ENCODE measurements around the gene AK3.
"Not testable (repeated sequence)": the region's sequence is repeated elsewhere in the genome, so short reads cannot be mapped to it uniquely, and the experiment has no call there.

The AK3 gene

DNA sequence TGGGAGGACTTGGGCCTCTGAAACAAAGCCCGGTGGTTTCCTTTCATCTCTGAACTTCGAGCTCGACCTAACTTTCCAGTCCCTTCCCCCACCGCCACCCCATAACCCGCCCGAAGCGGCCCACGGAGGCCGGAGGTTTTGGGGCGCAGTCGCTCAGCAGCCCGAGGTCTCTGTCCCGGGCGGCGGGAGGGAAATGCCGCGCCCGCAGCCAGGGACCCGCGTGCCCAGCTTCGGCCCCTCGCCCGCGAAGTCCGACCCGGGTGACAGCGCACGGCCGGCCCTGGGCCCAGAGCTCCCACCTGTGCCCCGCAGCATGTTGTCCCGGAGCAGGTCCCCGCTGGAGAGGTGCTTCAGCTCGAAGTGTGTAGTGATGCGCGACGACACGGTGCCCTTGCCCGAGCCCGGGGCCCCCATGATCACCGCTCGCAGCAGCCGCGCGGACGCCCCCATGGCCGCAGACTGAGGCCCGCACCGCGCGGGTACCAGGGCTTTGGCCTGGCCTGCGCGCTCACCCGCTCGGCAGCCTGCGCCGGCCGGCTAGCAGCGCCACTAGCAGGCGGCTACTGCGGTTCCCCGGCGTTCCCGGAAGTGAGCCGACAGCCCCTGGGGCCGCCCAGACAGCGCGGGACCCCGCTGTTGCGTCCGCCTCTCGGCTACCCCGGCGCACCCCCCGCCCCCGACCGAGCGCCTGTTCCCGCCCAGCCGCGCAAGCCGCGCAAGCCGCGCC, at the start of gene AK3:
TSS of gene AK3 (minus strand) at position 565 of the 727 bp plus-strand sequence. CDS start at position 450, 115 bp downstream.
- peak; percentile 25 for DNase-seq

DNA sequence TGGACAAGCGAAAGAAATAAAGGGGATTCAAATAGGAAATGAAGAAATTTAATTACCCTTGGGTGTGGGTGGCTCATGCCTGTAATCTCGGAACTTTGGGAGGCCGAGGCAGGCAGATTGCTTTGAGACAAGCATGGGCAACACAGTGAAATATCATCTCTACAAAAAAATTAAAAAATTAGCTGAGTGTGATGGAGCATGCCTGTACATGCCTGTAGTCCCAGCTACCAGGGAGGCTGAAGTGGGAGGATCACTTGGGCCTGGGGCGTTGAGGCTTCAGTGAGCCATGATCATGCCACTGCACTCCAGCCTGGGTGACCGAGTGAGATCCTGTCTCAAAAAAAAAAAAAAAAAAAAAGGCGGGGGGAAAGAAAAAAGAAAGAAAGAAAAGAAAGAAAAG, 47.7 kb upstream of the AK3 start:
- no peak for DNase-seq

DNA sequence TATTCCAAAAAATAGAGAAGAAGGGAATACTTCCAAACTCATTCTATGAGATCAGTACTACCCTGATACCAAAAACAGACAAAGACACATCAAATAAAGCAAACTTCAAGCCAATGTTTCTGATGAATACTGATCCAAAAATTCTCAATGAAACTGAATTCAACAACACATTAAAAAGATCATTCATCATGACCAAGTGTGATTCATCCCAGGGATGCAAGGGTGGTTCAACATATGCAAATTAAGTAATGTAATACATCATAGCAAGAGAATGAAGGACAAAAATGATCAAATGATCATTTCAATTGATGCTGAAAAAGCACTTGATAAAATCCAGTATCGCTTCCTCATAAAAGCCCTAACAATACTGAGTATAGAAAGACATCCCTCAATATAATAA, 46.9 kb upstream of the AK3 start:
- DNase-seq: no peak

DNA sequence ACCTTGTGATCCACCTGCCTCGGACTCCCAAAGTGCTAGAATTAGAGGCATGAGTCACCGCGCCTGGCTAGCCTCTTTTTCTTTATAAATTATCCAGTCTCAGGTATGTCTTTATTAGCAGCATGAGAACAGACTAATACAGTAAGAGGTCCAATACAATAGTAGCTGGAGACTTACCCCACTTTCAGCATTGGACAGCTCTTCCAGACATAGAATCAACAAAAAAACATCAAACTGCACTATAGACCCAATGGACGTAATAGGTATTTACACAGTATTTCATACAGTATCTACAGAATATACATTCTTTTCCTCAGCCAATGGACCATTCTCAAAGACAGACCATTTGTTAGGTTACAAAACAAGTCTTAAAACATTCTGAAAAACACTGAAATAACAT, 45.6 kb upstream of the AK3 start:
- no peak for DNase-seq

DNA sequence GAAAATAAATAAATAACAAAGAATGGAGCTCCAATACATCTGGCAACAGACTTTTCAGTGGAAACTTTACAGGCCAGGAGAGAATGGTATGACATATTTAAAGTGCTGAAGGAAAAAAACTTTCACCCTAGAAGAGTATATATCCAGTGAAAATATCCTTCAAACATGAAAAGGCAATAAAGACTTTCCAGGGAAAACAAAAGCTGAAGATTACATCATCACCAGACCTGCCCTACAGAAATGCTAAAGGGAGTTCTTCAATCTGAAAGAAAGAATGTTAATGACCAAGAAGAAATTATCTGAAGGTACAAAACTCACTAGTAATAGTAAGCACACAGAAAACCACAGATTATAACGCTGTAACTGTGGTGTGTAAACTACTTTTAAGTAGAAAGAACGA, 43.4 kb upstream of the AK3 start:
- DNase-seq: no peak

DNA sequence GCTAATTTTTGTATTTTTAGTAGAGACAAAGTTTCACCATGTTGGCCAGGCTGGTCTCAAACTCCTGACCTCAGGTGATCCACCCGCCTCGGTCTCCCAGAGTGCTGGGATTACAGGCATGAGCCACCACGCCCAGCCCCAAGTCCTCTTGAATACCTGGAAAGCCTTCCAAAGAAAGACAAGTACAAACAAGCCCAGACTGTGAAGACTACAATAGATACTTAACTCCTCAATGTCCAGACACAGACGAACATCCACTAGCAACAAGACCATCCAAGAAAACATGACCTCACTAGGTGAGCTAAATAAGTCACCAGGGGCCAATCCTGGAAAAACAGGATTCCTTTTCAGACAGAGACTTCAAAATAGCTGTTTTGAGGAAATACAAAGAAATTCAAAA, 42.2 kb upstream of the AK3 start:
- DNase-seq: not testable (repeated sequence)

DNA sequence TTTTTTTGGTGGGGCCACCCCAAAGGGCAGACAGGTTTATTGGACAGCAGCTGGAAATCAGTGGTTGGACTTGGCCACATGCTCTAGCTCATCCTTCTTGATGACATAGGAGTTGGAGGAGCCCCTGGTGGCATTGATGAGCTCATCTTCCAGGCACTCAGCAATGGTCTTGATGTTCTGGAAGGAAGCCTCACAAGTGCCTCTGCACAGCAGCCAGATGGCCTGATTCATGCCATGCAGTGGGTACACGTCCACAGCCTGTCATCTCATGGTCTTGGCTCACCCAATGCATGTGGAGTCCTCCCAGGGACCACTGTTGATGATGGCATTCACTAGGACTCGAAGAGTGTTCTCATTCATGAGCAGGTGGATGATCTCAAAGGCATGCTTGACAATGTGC, 40.4 kb upstream of the AK3 start:
- no peak for DNase-seq

DNA sequence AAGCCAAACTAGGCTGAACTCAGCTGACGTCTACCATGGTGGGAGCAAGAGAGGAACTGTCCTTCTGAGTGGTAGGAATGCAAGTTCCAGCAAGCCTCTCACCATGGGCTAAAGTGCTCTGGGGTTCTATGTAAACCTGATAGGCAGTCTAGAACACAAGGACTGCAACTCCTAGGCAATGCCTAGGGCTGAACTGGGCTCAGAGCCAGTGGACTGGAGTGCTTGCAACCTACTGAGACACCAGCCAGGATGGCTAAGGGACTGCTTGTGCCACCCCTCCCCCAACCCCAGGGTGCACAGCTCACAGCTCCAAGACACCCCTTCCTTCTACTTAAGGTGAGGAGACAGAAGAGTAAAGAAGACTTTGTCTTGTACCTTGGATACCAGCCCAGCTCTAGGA, 39.6 kb upstream of the AK3 start:
- DNase-seq: no peak

DNA sequence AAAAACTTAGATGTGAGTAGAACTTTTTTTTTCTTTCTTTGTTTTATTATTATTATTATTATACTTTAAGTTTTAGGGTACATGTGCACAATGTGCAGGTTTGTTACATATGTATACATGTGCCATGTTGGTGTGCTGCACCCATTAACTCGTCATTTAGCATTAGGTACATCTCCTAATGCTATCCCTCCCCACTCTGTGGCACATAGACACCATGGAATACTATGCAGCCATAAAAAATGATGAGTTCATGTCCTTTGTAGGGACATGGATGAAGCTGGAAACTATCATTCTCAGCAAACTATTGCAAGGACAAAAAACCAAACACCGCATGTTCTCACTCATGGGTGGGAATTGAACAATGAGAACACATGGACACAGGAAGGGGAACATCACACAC, 34.0 kb upstream of the AK3 start:
- DNase-seq: not testable (repeated sequence)

DNA sequence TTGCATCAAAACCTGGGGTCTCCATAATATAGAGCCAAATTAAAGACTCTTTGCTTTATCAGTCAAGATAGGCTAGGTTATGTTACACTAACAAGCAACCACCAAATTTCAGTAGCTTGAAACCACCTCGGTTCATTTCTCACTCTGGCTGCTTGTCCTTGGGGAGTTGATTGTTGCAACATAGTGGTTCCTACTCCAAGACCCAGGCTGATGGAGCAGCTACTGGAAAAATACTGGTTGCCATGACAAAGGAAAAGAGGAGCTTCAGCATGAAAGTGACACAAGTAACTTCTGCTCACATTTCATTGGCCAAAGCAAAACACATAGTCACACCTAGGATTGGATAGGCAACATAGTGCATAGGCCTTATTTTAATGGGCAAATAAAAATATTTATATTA, 33.2 kb upstream of the AK3 start:
- no peak for DNase-seq

DNA sequence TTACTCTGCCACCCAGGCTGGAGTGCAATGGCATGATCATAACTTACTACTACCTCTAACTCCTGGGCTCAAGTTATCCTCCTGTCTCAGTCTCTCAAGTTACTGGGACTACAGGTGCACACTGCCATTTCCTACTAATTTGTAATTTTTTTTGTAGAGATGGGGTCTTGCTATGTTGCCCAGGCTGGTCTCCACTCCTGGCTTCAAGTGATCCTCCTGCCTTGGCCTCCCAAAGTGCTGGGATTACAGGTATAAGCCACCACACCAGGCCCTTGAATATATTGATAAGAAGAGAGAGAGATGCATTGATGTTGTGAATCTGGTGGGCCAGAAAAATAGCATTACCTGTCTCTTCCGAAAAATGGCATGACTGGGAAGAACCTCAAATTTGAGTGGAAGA, 30.8 kb upstream of the AK3 start:
- DNase-seq: no peak

DNA sequence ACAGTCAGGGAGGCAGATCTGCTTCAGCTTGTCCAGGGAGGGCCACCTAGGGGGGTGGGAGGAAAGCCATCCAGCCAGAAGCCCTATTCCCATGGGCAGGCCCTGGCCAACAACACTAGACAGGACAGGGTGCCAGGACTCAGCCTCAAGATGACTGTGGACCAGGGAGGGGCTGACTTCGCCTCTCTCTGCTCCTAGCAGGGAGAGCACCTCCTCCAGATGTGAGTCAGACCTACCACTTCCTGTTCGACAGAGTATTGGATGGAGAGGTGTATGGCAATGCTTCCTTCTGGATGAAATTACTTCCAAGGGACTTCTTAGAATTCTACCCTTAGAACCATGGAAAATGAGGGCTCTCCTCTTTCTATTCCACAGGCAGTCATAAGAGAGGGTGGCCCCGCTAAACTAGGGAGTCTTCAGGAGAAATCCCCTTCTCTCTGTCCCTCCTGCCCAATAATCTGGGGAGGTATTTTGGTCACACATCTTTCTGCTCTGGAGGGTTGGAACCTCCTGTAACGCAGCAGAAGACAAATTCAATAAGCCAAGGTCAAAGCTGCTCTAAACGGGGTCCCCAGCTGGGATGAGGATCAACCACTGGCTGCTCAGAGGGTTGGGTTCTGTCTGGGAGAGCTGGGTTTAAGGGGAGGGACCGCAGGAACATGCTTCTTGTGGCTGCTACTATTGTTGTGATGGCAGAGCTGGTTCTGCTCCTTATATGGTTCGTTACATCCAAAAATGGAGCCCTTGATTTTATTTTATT, 28.5 kb upstream of the AK3 start:
- no peak for DNase-seq

DNA sequence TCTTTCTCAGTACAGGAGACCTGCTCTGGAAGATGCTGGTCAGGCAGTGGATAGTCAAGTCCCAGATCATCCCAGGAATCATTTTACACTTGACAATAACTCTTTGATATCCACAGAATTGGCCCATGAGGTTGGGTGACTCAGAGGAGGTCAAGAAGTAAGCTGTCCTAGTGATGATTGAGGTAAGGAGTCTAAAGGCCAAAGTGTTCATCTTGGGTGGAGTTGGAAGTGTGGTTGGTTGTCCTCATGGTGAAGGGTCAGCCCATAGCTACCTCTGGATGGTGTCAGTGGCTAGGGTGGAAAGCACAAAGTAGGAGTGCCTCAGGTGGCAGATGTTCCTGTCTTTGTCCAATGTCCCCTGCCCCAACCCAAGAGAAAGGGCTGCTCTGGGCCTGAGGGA, 27.7 kb upstream of the AK3 start:
- DNase-seq: no peak

DNA sequence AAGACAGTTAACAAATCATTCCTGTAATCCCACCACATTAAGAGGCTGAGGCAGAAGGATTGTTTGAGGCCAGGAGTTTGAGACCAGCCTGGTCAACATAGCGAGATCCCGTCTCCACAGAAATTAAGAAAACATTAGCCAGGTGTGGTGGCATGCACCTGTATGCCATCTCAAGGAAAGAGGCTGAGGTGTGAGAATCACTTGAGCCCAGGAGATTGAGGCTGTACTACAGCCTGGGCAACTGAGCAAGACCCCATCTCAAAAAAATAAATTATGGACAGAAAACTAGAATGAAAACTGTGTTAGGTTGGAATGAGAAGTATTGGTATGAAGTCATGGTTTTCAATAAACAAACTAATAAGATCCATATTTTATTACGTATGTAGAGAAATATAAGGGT, 23.0 kb upstream of the AK3 start:
- no peak for DNase-seq

DNA sequence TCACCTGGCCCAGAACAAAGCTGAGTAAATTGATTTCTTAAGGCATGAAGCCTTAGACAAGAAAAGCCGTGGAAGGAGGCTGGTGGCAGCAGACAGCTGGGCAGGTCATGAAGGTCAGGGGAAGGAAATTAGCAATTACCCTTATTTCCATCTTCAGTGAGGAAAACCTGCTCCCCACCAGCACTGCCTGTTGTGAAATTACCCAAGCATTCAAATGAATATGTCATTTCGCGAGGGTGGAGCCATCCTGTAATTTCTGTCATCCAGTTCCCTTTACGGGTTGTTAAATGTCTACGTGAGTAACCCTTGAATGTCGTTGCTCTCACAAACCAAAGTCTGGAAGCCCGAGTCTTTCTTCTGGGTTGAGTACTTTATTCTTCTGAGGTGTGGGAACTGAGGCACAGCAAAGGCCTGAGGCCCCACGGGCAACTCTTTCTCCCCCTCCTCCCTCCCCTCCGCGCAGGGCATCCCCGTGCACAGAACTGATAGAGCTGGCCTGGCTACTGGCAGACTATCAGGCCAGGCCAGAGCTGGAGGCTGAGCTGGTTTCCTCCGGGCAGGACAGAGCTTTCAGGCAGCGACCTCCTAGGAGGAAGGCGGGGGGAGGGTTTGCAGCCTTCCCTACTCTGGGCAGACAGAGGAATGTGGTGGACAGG, 22.0 kb upstream of the AK3 start:
- DNase-seq: no peak

DNA sequence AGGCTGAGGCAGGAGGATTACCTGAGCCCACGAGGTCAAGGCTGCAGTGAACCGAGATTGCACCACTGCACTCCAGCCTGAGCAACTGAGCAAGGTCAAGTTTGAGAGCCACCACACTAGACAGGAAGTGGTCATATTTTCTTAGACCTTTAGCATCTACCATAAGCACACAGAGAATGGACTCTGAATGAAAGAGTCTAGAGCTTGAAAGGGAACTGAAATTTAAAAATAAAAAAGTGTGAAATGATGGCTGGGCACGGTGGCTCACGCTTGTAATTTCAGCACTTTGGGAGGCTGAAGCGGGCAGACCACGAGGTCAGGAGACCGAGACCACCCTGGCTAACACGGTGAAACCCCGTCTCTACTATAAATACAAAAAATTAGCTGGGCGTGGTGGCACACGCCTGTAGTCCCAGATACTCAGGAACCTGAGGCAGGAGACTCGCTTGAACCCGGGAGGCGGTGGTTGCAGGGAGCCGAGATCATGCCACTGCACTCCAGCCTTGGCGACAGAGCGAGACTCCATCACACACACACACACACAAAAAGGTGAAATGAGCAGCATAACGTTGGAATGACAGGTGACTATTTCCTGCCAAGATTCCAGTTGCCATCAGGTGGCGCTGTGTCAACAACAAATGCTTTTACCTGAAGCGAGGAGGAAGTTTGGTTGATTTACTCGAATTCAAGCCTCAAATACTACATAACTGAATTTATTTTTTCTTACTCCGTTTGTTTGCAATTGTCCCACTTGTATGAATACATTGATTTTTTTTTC, 21.3 kb upstream of the AK3 start:
- peak; percentile 74 for DNase-seq

DNA sequence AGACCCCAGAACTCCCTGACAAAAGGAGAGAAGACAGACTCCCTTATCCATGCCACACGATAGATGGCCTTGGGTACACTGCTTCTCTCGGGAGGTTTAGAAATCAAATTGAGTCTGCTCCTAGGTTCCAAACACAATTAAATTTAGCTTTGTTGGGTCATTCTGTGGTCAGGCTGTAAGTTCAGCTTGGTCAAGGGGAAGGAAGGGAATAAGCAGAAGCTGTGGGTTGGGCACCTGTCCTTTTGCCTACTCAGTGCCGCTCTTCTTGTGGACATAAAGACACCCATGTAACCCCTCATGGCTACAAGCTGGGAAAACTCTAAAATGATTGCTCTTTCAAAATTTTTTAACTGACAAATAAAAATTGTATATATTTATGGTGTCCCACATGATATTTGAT, 19.1 kb upstream of the AK3 start:
- DNase-seq: no peak

DNA sequence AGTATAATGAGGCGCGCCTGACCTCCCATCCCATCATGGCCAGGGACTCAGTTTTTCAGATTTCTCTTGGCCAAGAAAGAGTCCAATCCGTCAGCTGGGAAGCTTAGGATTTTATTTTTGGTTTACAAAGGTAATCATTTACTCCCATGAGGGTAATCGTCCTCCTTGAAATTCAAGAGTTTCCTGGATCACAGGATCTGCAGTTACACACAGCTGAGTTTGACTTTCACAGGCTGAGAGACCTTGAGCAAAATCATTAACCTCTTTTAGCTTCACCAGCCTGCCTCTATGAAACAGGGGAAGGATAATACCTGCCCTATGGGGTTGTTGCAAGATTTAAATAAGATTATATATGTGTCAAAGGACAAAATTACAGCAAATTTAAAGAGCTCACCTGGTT, 15.4 kb upstream of the AK3 start:
- DNase-seq: no peak

DNA sequence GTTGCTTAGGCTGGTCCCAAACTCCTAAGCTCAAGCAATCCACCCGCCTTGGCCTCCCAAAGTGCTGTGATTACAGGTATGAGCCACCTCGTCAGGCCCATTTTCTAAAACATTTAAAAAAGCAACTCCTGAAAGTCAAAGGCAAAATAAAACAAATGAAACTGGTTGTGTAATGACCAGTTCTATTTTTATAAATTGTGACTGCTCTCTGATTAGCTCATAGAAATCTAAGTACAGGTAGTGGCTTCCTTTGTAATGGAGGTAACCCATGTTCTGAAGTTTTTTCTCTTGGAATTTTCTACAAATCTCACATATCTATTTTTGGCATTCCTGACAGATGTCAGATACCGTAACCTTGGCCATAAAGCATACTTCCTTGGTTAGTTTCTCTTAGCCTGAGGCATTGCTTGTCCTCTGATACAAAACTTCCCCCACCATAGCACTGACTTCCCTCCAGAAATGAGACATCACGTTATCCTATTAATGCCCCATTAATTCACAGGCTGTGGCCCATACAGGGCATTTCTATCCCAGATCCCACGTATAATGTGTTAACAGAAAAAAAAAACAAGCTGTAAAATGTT, 14.1 kb upstream of the AK3 start:
- DNase-seq: no peak

DNA sequence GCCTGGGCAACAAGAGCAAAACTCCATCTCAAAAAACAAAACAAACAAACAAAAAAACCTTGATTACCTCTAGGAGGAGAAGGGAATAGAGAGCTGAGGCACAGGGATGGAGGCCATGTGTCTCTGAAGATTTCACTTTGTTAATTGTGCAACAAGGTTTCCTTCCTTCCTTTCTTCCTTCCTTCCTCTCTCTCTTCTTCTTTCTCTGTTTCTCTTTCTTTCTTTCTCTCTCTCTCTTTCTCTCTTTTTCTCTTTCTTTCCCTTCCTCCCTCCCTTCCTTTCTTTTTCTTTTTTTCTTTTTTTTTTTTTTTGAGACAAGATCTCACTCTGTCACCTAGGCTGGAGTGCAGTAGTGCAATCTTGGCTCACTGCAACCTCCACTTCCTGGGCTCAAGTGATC, 13.5 kb upstream of the AK3 start:
- DNase-seq: not testable (repeated sequence)

DNA sequence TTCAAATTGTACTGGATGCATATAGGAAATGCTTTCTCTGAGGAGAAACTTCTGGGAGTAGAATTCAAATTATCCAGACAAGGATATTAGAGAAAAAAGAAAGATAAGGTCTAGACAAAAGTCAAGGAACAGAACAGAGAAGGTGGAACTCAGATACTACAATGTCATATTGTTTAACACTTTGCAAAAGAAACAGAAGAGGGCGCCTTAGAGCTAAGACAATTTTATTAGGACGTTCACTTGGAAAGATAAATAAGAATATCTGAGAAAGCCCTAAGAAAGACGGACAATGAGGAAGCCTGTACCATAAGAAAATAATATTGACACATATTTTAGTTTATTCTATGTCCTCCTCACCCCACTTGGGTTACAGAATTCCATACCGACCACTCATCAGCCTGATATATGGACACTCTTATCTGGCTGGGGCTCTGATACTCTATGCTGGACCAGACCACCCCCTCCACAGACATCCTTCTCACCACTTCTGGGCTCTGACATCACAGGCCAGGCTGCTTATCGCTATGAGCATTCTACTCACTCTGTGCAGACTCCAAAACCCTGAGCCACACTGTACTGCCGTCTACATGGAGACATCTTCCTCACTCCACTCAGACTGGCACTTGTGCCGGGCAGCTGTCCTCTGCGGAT, 9.1 kb upstream of the AK3 start:
- DNase-seq: peak; percentile 24

DNA sequence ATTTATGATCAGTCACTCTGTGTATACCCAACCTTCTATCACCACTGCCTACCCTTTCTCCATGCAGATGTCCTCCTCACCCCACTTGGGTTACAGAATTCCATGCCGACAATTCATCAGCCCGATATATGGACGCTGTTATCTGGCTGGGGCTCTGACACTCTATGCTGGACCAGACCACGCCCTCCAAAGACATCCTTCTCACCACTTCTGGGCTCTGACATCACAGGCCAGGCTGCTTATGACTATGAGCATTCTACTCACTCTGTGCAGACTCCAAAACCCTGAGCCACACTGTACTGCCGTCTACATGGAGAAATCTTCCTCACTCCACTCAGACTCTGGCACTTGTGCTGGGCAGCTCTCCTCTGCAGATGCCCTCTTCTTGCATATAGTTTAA, 7.6 kb upstream of the AK3 start:
- DNase-seq: no peak

All from NCI-H1105 treated with DMSO at 0.1 percent for 48 hours (cell line).